IPS-20b (cell line): ENCODE results near the gene PLEKHM3.
A peak's percentile ranks its signal among the peaks of the same experiment; 100 is the strongest.

Experiments
- H3K27ac ChIP-seq: one replicate; pipeline ENCODE4 v1.5.1; 2013; ENCODE audit warnings: low read length
- H3K27me3 ChIP-seq: 2 replicates; pipeline ENCODE4 v1.6.1; 2013; ENCODE audit warnings: mild to moderate bottlenecking, low read length, inconsistent platforms; ENCODE audit not compliant: insufficient read depth
- H3K36me3 ChIP-seq: 2 replicates; pipeline ENCODE4 v1.6.1; 2013; ENCODE audit warnings: low read depth, mild to moderate bottlenecking, inconsistent platforms, low read length, moderate library complexity; ENCODE audit not compliant: insufficient read depth
- H3K4me1 ChIP-seq: 2 replicates; pipeline ENCODE4 v1.6.1; 2013; ENCODE audit warnings: mild to moderate bottlenecking, control low read depth, inconsistent platforms, low read length, moderate library complexity; ENCODE audit not compliant: insufficient read depth
- H3K4me3 ChIP-seq: 2 replicates; pipeline ENCODE4 v1.5.1; 2013; ENCODE audit warnings: mild to moderate bottlenecking, low read length, inconsistent platforms
- H3K9ac ChIP-seq: 2 replicates; pipeline ENCODE4 v1.6.1; 2013; ENCODE audit warnings: low read depth, mild to moderate bottlenecking, inconsistent platforms, low read length, moderate library complexity
- H3K9me3 ChIP-seq: 2 replicates; pipeline ENCODE4 v1.6.1; 2013; ENCODE audit warnings: mild to moderate bottlenecking, low read depth, low read length, inconsistent platforms; ENCODE audit not compliant: insufficient read depth

Gene PLEKHM3

GRCh38 chr2:208025037-208025813 lies at the start of gene PLEKHM3:
Gene PLEKHM3 (minus strand): TSS chr2:208025527. CDS start chr2:208001639, 23,888 bp downstream.
- no peaks in the 10 kb centered on the region for H3K36me3 ChIP-seq
- peak within 1 kb of the TSS; percentile 7 for H3K27ac ChIP-seq
- peak within 1 kb of the TSS; percentile 90 for H3K4me3 ChIP-seq
- no peaks in the 10 kb centered on the region for H3K27me3 ChIP-seq
- H3K9me3 ChIP-seq, result no peaks in the 10 kb centered on the region
- H3K9ac ChIP-seq, result peak within 1 kb of the TSS; percentile 80
- peaks cover 3% of the 10 kb centered on the region; the same call in 1 of the 2 replicates for H3K4me1 ChIP-seq

- Histone ChIP-seq H3K4me1 (peaks cover 4% of the 10 kb centered on the region; the same call in 1 of the 2 replicates), H3K36me3 (no peaks in the 10 kb centered on the region), H3K9ac (no peak overlapping the region), H3K9me3 (no peaks in the 10 kb centered on the region), H3K27me3 (no peaks in the 10 kb centered on the region), H3K4me3 (no peak overlapping the region), H3K27ac (no peak overlapping the region)
Observed at GRCh38 chr2:208074610-208075356, 49.5 kb upstream of the PLEKHM3 start.

- Histone ChIP-seq H3K9me3 (no peaks in the 10 kb centered on the region), H3K4me1 (no peaks in the 10 kb centered on the region), H3K9ac (no peak overlapping the region), H3K27me3 (no peaks in the 10 kb centered on the region), H3K4me3 (no peak overlapping the region), H3K36me3 (no peaks in the 10 kb centered on the region), H3K27ac (no peak overlapping the region)
Observed at GRCh38 chr2:208072250-208072892, 47.0 kb upstream of the PLEKHM3 start.

- Histone ChIP-seq H3K4me1 (no peaks in the 10 kb centered on the region), H3K9me3 (no peaks in the 10 kb centered on the region), H3K36me3 (no peaks in the 10 kb centered on the region), H3K27ac (no peak overlapping the region), H3K9ac (no peak overlapping the region), H3K27me3 (no peaks in the 10 kb centered on the region), H3K4me3 (no peak overlapping the region)
Observed at GRCh38 chr2:208069186-208069585, 43.9 kb upstream of the PLEKHM3 start.

- Histone ChIP-seq H3K9ac (no peak overlapping the region), H3K27me3 (no peaks in the 10 kb centered on the region), H3K36me3 (no peaks in the 10 kb centered on the region), H3K9me3 (no peaks in the 10 kb centered on the region), H3K4me3 (no peak overlapping the region), H3K27ac (no peak overlapping the region), H3K4me1 (no peaks in the 10 kb centered on the region)
Observed at GRCh38 chr2:208066016-208066415, 40.7 kb upstream of the PLEKHM3 start.

- Histone ChIP-seq H3K36me3 (no peaks in the 10 kb centered on the region), H3K27me3 (no peaks in the 10 kb centered on the region), H3K4me3 (no peak overlapping the region), H3K27ac (no peak overlapping the region), H3K9me3 (no peaks in the 10 kb centered on the region), H3K9ac (no peak overlapping the region), H3K4me1 (no peaks in the 10 kb centered on the region)
Observed at GRCh38 chr2:208065476-208065875, 40.1 kb upstream of the PLEKHM3 start.

- Histone ChIP-seq H3K4me1 (no peaks in the 10 kb centered on the region), H3K9me3 (no peaks in the 10 kb centered on the region), H3K27ac (no peak overlapping the region), H3K27me3 (no peaks in the 10 kb centered on the region), H3K4me3 (no peak overlapping the region), H3K36me3 (no peaks in the 10 kb centered on the region), H3K9ac (no peak overlapping the region)
Observed at GRCh38 chr2:208064220-208064961, 39.1 kb upstream of the PLEKHM3 start.

GRCh38 chr2:208062961-208063360 lies 37.6 kb upstream of the PLEKHM3 start:
- H3K9me3 ChIP-seq, result no peaks in the 10 kb centered on the region
- H3K4me3 ChIP-seq, result no peak overlapping the region
- H3K27me3 ChIP-seq, result no peaks in the 10 kb centered on the region
- H3K36me3 ChIP-seq, result no peaks in the 10 kb centered on the region
- no peak overlapping the region for H3K27ac ChIP-seq
- H3K4me1 ChIP-seq, result no peaks in the 10 kb centered on the region
- H3K9ac ChIP-seq, result no peak overlapping the region

GRCh38 chr2:208062113-208062512 lies 36.8 kb upstream of the PLEKHM3 start:
- H3K27me3 ChIP-seq, result no peaks in the 10 kb centered on the region
- H3K27ac ChIP-seq, result no peak overlapping the region
- no peak overlapping the region for H3K9ac ChIP-seq
- H3K4me1 ChIP-seq, result no peaks in the 10 kb centered on the region
- no peak overlapping the region for H3K4me3 ChIP-seq
- H3K36me3 ChIP-seq, result no peaks in the 10 kb centered on the region
- no peaks in the 10 kb centered on the region for H3K9me3 ChIP-seq

GRCh38 chr2:208057108-208057507 lies 31.8 kb upstream of the PLEKHM3 start:
- no peak overlapping the region for H3K9ac ChIP-seq
- no peaks in the 10 kb centered on the region for H3K36me3 ChIP-seq
- H3K4me3 ChIP-seq, result no peak overlapping the region
- H3K27me3 ChIP-seq, result no peaks in the 10 kb centered on the region
- no peak overlapping the region for H3K27ac ChIP-seq
- no peaks in the 10 kb centered on the region for H3K9me3 ChIP-seq
- H3K4me1 ChIP-seq, result no peaks in the 10 kb centered on the region

GRCh38 chr2:208049441-208049840 lies 24.1 kb upstream of the PLEKHM3 start:
- no peak overlapping the region for H3K4me3 ChIP-seq
- no peaks in the 10 kb centered on the region for H3K27me3 ChIP-seq
- H3K36me3 ChIP-seq, result no peaks in the 10 kb centered on the region
- H3K9me3 ChIP-seq, result no peaks in the 10 kb centered on the region
- H3K9ac ChIP-seq, result no peak overlapping the region
- no peak overlapping the region for H3K27ac ChIP-seq
- no peaks in the 10 kb centered on the region for H3K4me1 ChIP-seq
